H9 (cell line): ENCODE measurements around the gene ENG. TPM values are rescaled to one million over a fixed set of nuclear protein-coding genes. Genes with fewer than 3 reads are reported as not detected.

ENCODE experiments used
- DNase-seq: peaks from one replicate; pipeline ENCODE4 v3.0.0-alpha.2; 2017
- H2AFZ ChIP-seq: one replicate; pipeline ENCODE4 v1.6.1; 2013; ENCODE audit warnings: mild to moderate bottlenecking, low read length, control low read depth, moderate library complexity
- H2AK5ac ChIP-seq: 2 replicates; pipeline ENCODE4 v1.6.1; 2013; ENCODE audit warnings: low read length, control low read depth, mixed read lengths; ENCODE audit not compliant: insufficient read length
- H2BK120ac ChIP-seq: one replicate; pipeline ENCODE4 v1.6.1; 2013; ENCODE audit warnings: low read depth, mild to moderate bottlenecking, low read length, control low read depth, inconsistent platforms; ENCODE audit not compliant: poor library complexity, severe bottlenecking
- H2BK12ac ChIP-seq: 2 replicates; pipeline ENCODE4 v1.6.1; 2013; ENCODE audit warnings: low read length, control low read depth, mixed read lengths, low read depth; ENCODE audit not compliant: insufficient read length
- H2BK15ac ChIP-seq: 2 replicates; pipeline ENCODE4 v1.6.1; 2013; ENCODE audit warnings: low read depth, low read length, control low read depth
- H2BK20ac ChIP-seq: one replicate; pipeline ENCODE4 v1.6.1; 2013; ENCODE audit warnings: low read depth, mild to moderate bottlenecking, low read length, control low read depth, inconsistent platforms; ENCODE audit not compliant: poor library complexity, severe bottlenecking
- H2BK5ac ChIP-seq: 2 replicates; pipeline ENCODE4 v1.6.1; 2013; ENCODE audit warnings: low read length, control low read depth, mixed read lengths; ENCODE audit not compliant: insufficient read length
- H3K14ac ChIP-seq: 2 replicates; pipeline ENCODE4 v1.6.1; 2013; ENCODE audit warnings: low read length, control low read depth; ENCODE audit not compliant: insufficient read depth
- H3K18ac ChIP-seq: 2 replicates; pipeline ENCODE4 v1.6.1; 2013; ENCODE audit warnings: low read depth, mild to moderate bottlenecking, mixed read lengths, low read length, control low read depth; ENCODE audit not compliant: insufficient read length
- H3K23ac ChIP-seq: 2 replicates; pipeline ENCODE4 v1.6.1; 2013; ENCODE audit warnings: low read length, control low read depth, mixed read lengths, low read depth; ENCODE audit not compliant: insufficient read length
- H3K23me2 ChIP-seq: 2 replicates; pipeline ENCODE4 v1.6.1; 2013; ENCODE audit warnings: low read depth, mild to moderate bottlenecking, mixed read lengths, low read length, control low read depth; ENCODE audit not compliant: insufficient read length, poor library complexity, severe bottlenecking
- H3K27ac ChIP-seq: 2 replicates; pipeline ENCODE4 v1.5.1; 2013; ENCODE audit warnings: low read length, control low read depth, mixed read lengths, low read depth; ENCODE audit not compliant: insufficient read length
- H3K27me3 ChIP-seq: 2 replicates; pipeline ENCODE4 v1.6.1; 2013; ENCODE audit warnings: low read length, control low read depth, inconsistent platforms; ENCODE audit not compliant: insufficient read depth
- H3K4ac ChIP-seq: 2 replicates; pipeline ENCODE4 v1.6.1; 2013; ENCODE audit warnings: low read depth, mild to moderate bottlenecking, control low read depth, inconsistent platforms, low read length, moderate library complexity
- H3K4me1 ChIP-seq: 2 replicates; pipeline ENCODE4 v1.6.1; 2013; ENCODE audit warnings: low read length, control low read depth, inconsistent platforms; ENCODE audit not compliant: insufficient read depth
- H3K4me2 ChIP-seq: 2 replicates; pipeline ENCODE4 v1.6.1; 2013; ENCODE audit warnings: low read length, control low read depth, mixed read lengths; ENCODE audit not compliant: insufficient read length, insufficient read depth
- H3K56ac ChIP-seq: 2 replicates; pipeline ENCODE4 v1.6.1; 2013; ENCODE audit warnings: low read depth, mild to moderate bottlenecking, mixed read lengths, low read length, control low read depth; ENCODE audit not compliant: insufficient read length
- H3K79me1 ChIP-seq: 2 replicates; pipeline ENCODE4 v1.6.1; 2013; ENCODE audit warnings: low read depth, mild to moderate bottlenecking, moderate library complexity, low read length, control low read depth, inconsistent platforms; ENCODE audit not compliant: insufficient read depth, poor library complexity, severe bottlenecking
- H3K79me2 ChIP-seq: 2 replicates; pipeline ENCODE4 v1.6.1; 2013; ENCODE audit warnings: low read length, control low read depth, inconsistent platforms; ENCODE audit not compliant: insufficient read depth
- H3K9ac ChIP-seq: 2 replicates; pipeline ENCODE4 v1.6.1; 2013; ENCODE audit warnings: low read length, control low read depth, mixed read lengths; ENCODE audit not compliant: insufficient read length; ENCODE audit errors: extremely low read depth
- H3K9me3 ChIP-seq: one replicate; pipeline ENCODE4 v1.6.1; 2013; ENCODE audit warnings: low read depth, low read length, inconsistent platforms; ENCODE audit not compliant: control insufficient read depth
- H3T11ph ChIP-seq: one replicate; pipeline ENCODE4 v1.6.1; 2013; ENCODE audit warnings: mild to moderate bottlenecking, low read length, control low read depth, inconsistent platforms
- H4K20me1 ChIP-seq: one replicate; pipeline ENCODE4 v1.6.1; 2013; ENCODE audit not compliant: control insufficient read depth, insufficient read length, insufficient read depth
- H4K5ac ChIP-seq: 2 replicates; pipeline ENCODE4 v1.6.1; 2013; ENCODE audit warnings: low read depth, mild to moderate bottlenecking, mixed read lengths, low read length, control low read depth; ENCODE audit not compliant: insufficient read length
- H4K8ac ChIP-seq: replicated peaks from 2 replicates; pipeline ENCODE4 v1.6.1; 2013; ENCODE audit warnings: low read length, control low read depth, mixed read lengths, low read depth; ENCODE audit not compliant: insufficient read length
- H4K91ac ChIP-seq: 2 replicates; pipeline ENCODE4 v1.6.1; 2013; ENCODE audit warnings: low read depth, mild to moderate bottlenecking, moderate library complexity, mixed read lengths, low read length, control low read depth; ENCODE audit not compliant: insufficient read length
- H3K27ac Mint-ChIP-seq, 3 experiments: 2 replicates in 2 of 3; 3 replicates in 1 of 3; pipeline ENCODE4 v1.8.0; 2020 to 2021; ENCODE audit warnings: mixed read lengths in 3 of 3, mild to moderate bottlenecking in 1 of 3, moderate library complexity in 1 of 3
- H3K27me3 Mint-ChIP-seq: 2 replicates; pipeline ENCODE4 v1.8.0; 2021; ENCODE audit warnings: low read depth, mild to moderate bottlenecking, moderate library complexity, mixed read lengths
- H3K36me3 Mint-ChIP-seq, 3 experiments: 2 replicates in 2 of 3; 3 replicates in 1 of 3; pipeline ENCODE4 v1.8.0; 2020 to 2021; ENCODE audit warnings: low read depth in 3 of 3, mixed read lengths in 3 of 3; ENCODE audit not compliant: insufficient read depth in 1 of 3
- H3K4me1 Mint-ChIP-seq, 2 experiments: 2 replicates each; pipeline ENCODE4 v1.8.0; 2020; ENCODE audit warnings: mixed read lengths in 2 of 2
- H3K4me3 Mint-ChIP-seq, 2 experiments: 2 replicates in 1 of 2; 3 replicates in 1 of 2; pipeline ENCODE4 v1.8.0; 2020 to 2021; ENCODE audit warnings: mild to moderate bottlenecking in 2 of 2, mixed read lengths in 2 of 2, moderate library complexity in 1 of 2
- H3K9me3 Mint-ChIP-seq, 2 experiments: 2 replicates in 1 of 2; 3 replicates in 1 of 2; pipeline ENCODE4 v1.8.0; 2020; ENCODE audit warnings: mild to moderate bottlenecking in 2 of 2, mixed read lengths in 2 of 2, moderate library complexity in 1 of 2
- CTCF ChIP-seq: fragments of 200-600 bp; sonication (generic); conservative IDR thresholded peaks from 3 replicates; pipeline ENCODE4 v1.8.0; 2021; ENCODE audit warnings: antibody characterized with exemption, mild to moderate bottlenecking
- WGBS: extraction: QIAGEN DNeasy Blood & Tissue Kit; methylation state at CpG from one replicate; pipeline ENCODE4 v1.1.7; 2013; ENCODE audit warnings: missing lambda C conversion rate, low lambda C conversion rate, mixed read lengths; ENCODE audit not compliant: insufficient read length; ENCODE audit errors: extremely low coverage; 5-methylcytosine and 5-hydroxymethylcytosine counted together
- total RNA-seq: library from RNA; stranded (reverse); gene quantifications from 2 replicates; pipeline ENCODE4 v1.2.1, GENCODE V29; 2021

Gene ENG
- total RNA-seq, 1 experiment from 2014 or later = 2.1 TPM

GRCh38 chr9:127885508-127886281 is 31.2 kb upstream of the ENG start:
- no peaks in the 10 kb centered on the region; the same call in 1 of the 2 replicates for H3K27me3 Mint-ChIP-seq
- no peak overlapping the region for H3K14ac ChIP-seq
- no peak overlapping the region for H3K4me3 Mint-ChIP-seq
- no peak overlapping the region for H2BK15ac ChIP-seq
- H3K4me1 Mint-ChIP-seq = peaks cover 6 to 20% of the 10 kb centered on the region in 2 experiments; a peak in 3 of 4 replicates
- peaks cover 7 to 34% (median 33%) of the 10 kb centered on the region in 3 experiments; a peak in 6 of 7 replicates for H3K36me3 Mint-ChIP-seq
- H3K23ac ChIP-seq = no peak overlapping the region
- H4K8ac ChIP-seq = no peak overlapping the region
- H3K4ac ChIP-seq = no peak overlapping the region
- H3K27ac ChIP-seq = no peak overlapping the region
- H4K5ac ChIP-seq = no peak overlapping the region
- H2BK12ac ChIP-seq = no peak overlapping the region
- TF ChIP-seq CTCF = no peak
- H3T11ph ChIP-seq = no peak overlapping the region
- H3K79me2 ChIP-seq = no peaks in the 10 kb centered on the region
- no peaks in the 10 kb centered on the region for H4K20me1 ChIP-seq
- no peak overlapping the region for H2AK5ac ChIP-seq
- H3K9ac ChIP-seq = no peak overlapping the region
- no peak overlapping the region for H2AFZ ChIP-seq
- no peak overlapping the region for H2BK5ac ChIP-seq
- H3K79me1 ChIP-seq = no peaks in the 10 kb centered on the region
- H3K18ac ChIP-seq = no peak overlapping the region
- no peak for DNase-seq
- H3K9me3 Mint-ChIP-seq = no peaks in the 10 kb centered on the region
- H3K23me2 ChIP-seq = no peaks in the 10 kb centered on the region
- no peak overlapping the region for H2BK20ac ChIP-seq
- H3K56ac ChIP-seq = no peak overlapping the region
- H3K4me2 ChIP-seq = no peak overlapping the region
- no peaks in the 10 kb centered on the region for H3K27me3 ChIP-seq
- H3K4me1 ChIP-seq = no peaks in the 10 kb centered on the region
- no peak overlapping the region for H2BK120ac ChIP-seq
- H3K27ac Mint-ChIP-seq = peak overlapping the region in 1 of 3 experiments; percentile 40; a peak in 4 of 7 replicates
- H4K91ac ChIP-seq = no peak overlapping the region
- no CpG with 5 or more reads among the region's 13 CpGs for WGBS
- no peaks in the 10 kb centered on the region for H3K9me3 ChIP-seq
